H9 (cell line): ENCODE results near the gene TNC. TPM values are rescaled to one million over a fixed set of nuclear protein-coding genes. Genes with fewer than 3 reads are reported as not detected.

ENCODE experiments used
- DNase-seq: peaks from one replicate; pipeline ENCODE4 v3.0.0-alpha.2; 2017
- H2AFZ ChIP-seq: one replicate; pipeline ENCODE4 v1.6.1; 2013; ENCODE audit warnings: mild to moderate bottlenecking, low read length, control low read depth, moderate library complexity
- H2AK5ac ChIP-seq: 2 replicates; pipeline ENCODE4 v1.6.1; 2013; ENCODE audit warnings: low read length, control low read depth, mixed read lengths; ENCODE audit not compliant: insufficient read length
- H2BK120ac ChIP-seq: one replicate; pipeline ENCODE4 v1.6.1; 2013; ENCODE audit warnings: low read depth, mild to moderate bottlenecking, low read length, control low read depth, inconsistent platforms; ENCODE audit not compliant: poor library complexity, severe bottlenecking
- H2BK12ac ChIP-seq: 2 replicates; pipeline ENCODE4 v1.6.1; 2013; ENCODE audit warnings: low read length, control low read depth, mixed read lengths, low read depth; ENCODE audit not compliant: insufficient read length
- H2BK15ac ChIP-seq: 2 replicates; pipeline ENCODE4 v1.6.1; 2013; ENCODE audit warnings: low read depth, low read length, control low read depth
- H2BK20ac ChIP-seq: one replicate; pipeline ENCODE4 v1.6.1; 2013; ENCODE audit warnings: low read depth, mild to moderate bottlenecking, low read length, control low read depth, inconsistent platforms; ENCODE audit not compliant: poor library complexity, severe bottlenecking
- H2BK5ac ChIP-seq: 2 replicates; pipeline ENCODE4 v1.6.1; 2013; ENCODE audit warnings: low read length, control low read depth, mixed read lengths; ENCODE audit not compliant: insufficient read length
- H3K14ac ChIP-seq: 2 replicates; pipeline ENCODE4 v1.6.1; 2013; ENCODE audit warnings: low read length, control low read depth; ENCODE audit not compliant: insufficient read depth
- H3K18ac ChIP-seq: 2 replicates; pipeline ENCODE4 v1.6.1; 2013; ENCODE audit warnings: low read depth, mild to moderate bottlenecking, mixed read lengths, low read length, control low read depth; ENCODE audit not compliant: insufficient read length
- H3K23ac ChIP-seq: 2 replicates; pipeline ENCODE4 v1.6.1; 2013; ENCODE audit warnings: low read length, control low read depth, mixed read lengths, low read depth; ENCODE audit not compliant: insufficient read length
- H3K23me2 ChIP-seq: 2 replicates; pipeline ENCODE4 v1.6.1; 2013; ENCODE audit warnings: low read depth, mild to moderate bottlenecking, mixed read lengths, low read length, control low read depth; ENCODE audit not compliant: insufficient read length, poor library complexity, severe bottlenecking
- H3K27ac ChIP-seq: 2 replicates; pipeline ENCODE4 v1.5.1; 2013; ENCODE audit warnings: low read length, control low read depth, mixed read lengths, low read depth; ENCODE audit not compliant: insufficient read length
- H3K27me3 ChIP-seq: 2 replicates; pipeline ENCODE4 v1.6.1; 2013; ENCODE audit warnings: low read length, control low read depth, inconsistent platforms; ENCODE audit not compliant: insufficient read depth
- H3K4ac ChIP-seq: 2 replicates; pipeline ENCODE4 v1.6.1; 2013; ENCODE audit warnings: low read depth, mild to moderate bottlenecking, control low read depth, inconsistent platforms, low read length, moderate library complexity
- H3K4me1 ChIP-seq: 2 replicates; pipeline ENCODE4 v1.6.1; 2013; ENCODE audit warnings: low read length, control low read depth, inconsistent platforms; ENCODE audit not compliant: insufficient read depth
- H3K4me2 ChIP-seq: 2 replicates; pipeline ENCODE4 v1.6.1; 2013; ENCODE audit warnings: low read length, control low read depth, mixed read lengths; ENCODE audit not compliant: insufficient read length, insufficient read depth
- H3K56ac ChIP-seq: 2 replicates; pipeline ENCODE4 v1.6.1; 2013; ENCODE audit warnings: low read depth, mild to moderate bottlenecking, mixed read lengths, low read length, control low read depth; ENCODE audit not compliant: insufficient read length
- H3K79me1 ChIP-seq: 2 replicates; pipeline ENCODE4 v1.6.1; 2013; ENCODE audit warnings: low read depth, mild to moderate bottlenecking, moderate library complexity, low read length, control low read depth, inconsistent platforms; ENCODE audit not compliant: insufficient read depth, poor library complexity, severe bottlenecking
- H3K79me2 ChIP-seq: 2 replicates; pipeline ENCODE4 v1.6.1; 2013; ENCODE audit warnings: low read length, control low read depth, inconsistent platforms; ENCODE audit not compliant: insufficient read depth
- H3K9ac ChIP-seq: 2 replicates; pipeline ENCODE4 v1.6.1; 2013; ENCODE audit warnings: low read length, control low read depth, mixed read lengths; ENCODE audit not compliant: insufficient read length; ENCODE audit errors: extremely low read depth
- H3K9me3 ChIP-seq: one replicate; pipeline ENCODE4 v1.6.1; 2013; ENCODE audit warnings: low read depth, low read length, inconsistent platforms; ENCODE audit not compliant: control insufficient read depth
- H3T11ph ChIP-seq: one replicate; pipeline ENCODE4 v1.6.1; 2013; ENCODE audit warnings: mild to moderate bottlenecking, low read length, control low read depth, inconsistent platforms
- H4K20me1 ChIP-seq: one replicate; pipeline ENCODE4 v1.6.1; 2013; ENCODE audit not compliant: control insufficient read depth, insufficient read length, insufficient read depth
- H4K5ac ChIP-seq: 2 replicates; pipeline ENCODE4 v1.6.1; 2013; ENCODE audit warnings: low read depth, mild to moderate bottlenecking, mixed read lengths, low read length, control low read depth; ENCODE audit not compliant: insufficient read length
- H4K8ac ChIP-seq: replicated peaks from 2 replicates; pipeline ENCODE4 v1.6.1; 2013; ENCODE audit warnings: low read length, control low read depth, mixed read lengths, low read depth; ENCODE audit not compliant: insufficient read length
- H4K91ac ChIP-seq: 2 replicates; pipeline ENCODE4 v1.6.1; 2013; ENCODE audit warnings: low read depth, mild to moderate bottlenecking, moderate library complexity, mixed read lengths, low read length, control low read depth; ENCODE audit not compliant: insufficient read length
- H3K27ac Mint-ChIP-seq, 3 experiments: 2 replicates in 2 of 3; 3 replicates in 1 of 3; pipeline ENCODE4 v1.8.0; 2020 to 2021; ENCODE audit warnings: mixed read lengths in 3 of 3, mild to moderate bottlenecking in 1 of 3, moderate library complexity in 1 of 3
- H3K27me3 Mint-ChIP-seq: 2 replicates; pipeline ENCODE4 v1.8.0; 2021; ENCODE audit warnings: low read depth, mild to moderate bottlenecking, moderate library complexity, mixed read lengths
- H3K36me3 Mint-ChIP-seq, 3 experiments: 2 replicates in 2 of 3; 3 replicates in 1 of 3; pipeline ENCODE4 v1.8.0; 2020 to 2021; ENCODE audit warnings: low read depth in 3 of 3, mixed read lengths in 3 of 3; ENCODE audit not compliant: insufficient read depth in 1 of 3
- H3K4me1 Mint-ChIP-seq, 2 experiments: 2 replicates each; pipeline ENCODE4 v1.8.0; 2020; ENCODE audit warnings: mixed read lengths in 2 of 2
- H3K4me3 Mint-ChIP-seq, 2 experiments: 2 replicates in 1 of 2; 3 replicates in 1 of 2; pipeline ENCODE4 v1.8.0; 2020 to 2021; ENCODE audit warnings: mild to moderate bottlenecking in 2 of 2, mixed read lengths in 2 of 2, moderate library complexity in 1 of 2
- H3K9me3 Mint-ChIP-seq, 2 experiments: 2 replicates in 1 of 2; 3 replicates in 1 of 2; pipeline ENCODE4 v1.8.0; 2020; ENCODE audit warnings: mild to moderate bottlenecking in 2 of 2, mixed read lengths in 2 of 2, moderate library complexity in 1 of 2
- CTCF ChIP-seq: fragments of 200-600 bp; sonication (generic); conservative IDR thresholded peaks from 3 replicates; pipeline ENCODE4 v1.8.0; 2021; ENCODE audit warnings: antibody characterized with exemption, mild to moderate bottlenecking
- WGBS: extraction: QIAGEN DNeasy Blood & Tissue Kit; methylation state at CpG from one replicate; pipeline ENCODE4 v1.1.7; 2013; ENCODE audit warnings: missing lambda C conversion rate, low lambda C conversion rate, mixed read lengths; ENCODE audit not compliant: insufficient read length; ENCODE audit errors: extremely low coverage; 5-methylcytosine and 5-hydroxymethylcytosine counted together
- total RNA-seq: library from RNA; stranded (reverse); gene quantifications from 2 replicates; pipeline ENCODE4 v1.2.1, GENCODE V29; 2021

The TNC gene
- total RNA-seq, 1 experiment from 2014 or later = 0.63 TPM

GRCh38 chr9:115063058-115063845 is 54.7 kb downstream of the TNC start:
- H3K79me2 ChIP-seq = no peaks in the 10 kb centered on the region
- no peaks in the 10 kb centered on the region for H4K20me1 ChIP-seq
- Mint-ChIP-seq H3K27me3 (peaks cover 10% of the 10 kb centered on the region), H3K36me3 (no peaks in the 10 kb centered on the region), H3K9me3 (no peaks in the 10 kb centered on the region), H3K4me1 (peaks cover 6 to 13% of the 10 kb centered on the region in 2 experiments; a peak in 3 of 4 replicates), H3K4me3 (no peak overlapping the region), H3K27ac (no peak overlapping the region)
- H3K79me1 ChIP-seq = no peaks in the 10 kb centered on the region
- WGBS = no CpG with 5 or more reads among the region's 5 CpGs
- H3K27ac ChIP-seq = no peak overlapping the region
- no peak overlapping the region for H4K91ac ChIP-seq
- H4K8ac ChIP-seq = no peak overlapping the region
- no peak overlapping the region for H3K4me2 ChIP-seq
- no peak overlapping the region for H3K18ac ChIP-seq
- H2BK5ac ChIP-seq = no peak overlapping the region
- no peak overlapping the region for H4K5ac ChIP-seq
- no peaks in the 10 kb centered on the region for H3K23me2 ChIP-seq
- no peak overlapping the region for H2AFZ ChIP-seq
- no peak overlapping the region for H3K56ac ChIP-seq
- H3T11ph ChIP-seq = no peak overlapping the region
- no peak for DNase-seq
- TF ChIP-seq CTCF = no peak
- no peak overlapping the region for H3K4ac ChIP-seq
- no peak overlapping the region for H3K23ac ChIP-seq
- H2AK5ac ChIP-seq = no peak overlapping the region
- no peak overlapping the region for H2BK120ac ChIP-seq
- no peaks in the 10 kb centered on the region for H3K27me3 ChIP-seq
- peaks cover 5% of the 10 kb centered on the region; the same call in 1 of the 2 replicates for H3K4me1 ChIP-seq
- no peak overlapping the region for H3K14ac ChIP-seq
- no peak overlapping the region for H3K9ac ChIP-seq
- H2BK15ac ChIP-seq = no peak overlapping the region
- H2BK20ac ChIP-seq = no peak overlapping the region
- H2BK12ac ChIP-seq = no peak overlapping the region
- H3K9me3 ChIP-seq = no peaks in the 10 kb centered on the region
